Measurements from ENCODE around the gene IER2. TPM values are rescaled to one million over a fixed set of nuclear protein-coding genes. Genes with fewer than 3 reads are reported as not detected.

The IER2 gene
- total RNA-seq, 1 experiment from 2014 or later = 247 TPM

DNA sequence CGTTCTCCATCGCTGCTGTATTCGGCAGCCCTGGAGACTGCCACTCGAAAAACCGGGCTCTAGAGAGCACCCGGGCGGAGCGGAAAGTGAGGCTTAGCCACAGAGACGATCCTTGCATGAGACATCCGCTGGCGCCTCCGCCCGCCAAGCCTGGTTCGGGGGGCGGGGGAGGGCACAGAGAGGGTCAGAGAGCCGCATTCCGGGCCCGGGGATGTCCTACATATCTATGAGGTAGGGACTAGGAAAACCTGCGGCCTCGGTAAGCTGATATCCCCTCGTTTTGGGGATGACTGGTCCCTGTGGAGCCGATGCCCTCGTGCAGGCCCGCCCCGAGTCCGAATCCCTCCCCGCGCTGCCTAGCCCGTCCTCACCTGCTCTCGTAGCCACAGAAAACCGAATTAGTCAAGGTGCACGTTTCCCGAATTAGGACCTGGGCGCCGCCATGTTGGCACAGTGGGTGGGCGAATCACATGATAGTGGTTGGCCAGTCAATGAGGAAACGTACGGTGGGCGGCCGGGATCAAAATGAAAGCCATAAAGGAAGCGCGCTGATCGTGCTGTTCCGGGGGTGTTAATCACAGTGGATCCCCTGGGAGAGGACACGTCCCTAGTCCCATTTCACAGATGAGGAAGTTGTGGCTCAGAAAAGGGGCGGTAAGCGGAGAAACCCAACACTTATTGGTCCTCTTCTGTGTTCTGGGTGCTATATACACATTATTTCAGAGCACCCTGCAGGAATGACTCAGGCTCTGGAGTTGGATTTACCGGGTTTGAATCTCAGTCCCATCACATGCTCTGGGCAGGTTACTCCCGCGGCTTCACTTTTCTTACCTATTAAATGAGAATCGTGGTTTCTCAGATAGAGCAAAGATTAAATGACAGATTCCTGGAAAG, 33.7 kb upstream of the IER2 start, which contains the start of gene TRMT1:
Gene TRMT1, minus strand, starts transcription at position 459 of the 894 bp plus-strand sequence. Its CDS starts 341 bp downstream, at position 118.
- H2AFZ ChIP-seq (ENCODE audit: low read depth, low read length, poor library complexity, severe bottlenecking) = peak within 1 kb of the TSS; percentile 3
- DNase-seq (ENCODE audit: low read depth, low spot score) = peak; percentile 93
- ChIA-PET RAD21 (ENCODE audit: low non-redundant PET in 1 of 2, low total read pairs in 2 of 2, uncharacterized antibody in 2 of 2, unreplicated experiment in 2 of 2) (no interaction called here), POLR2A (interaction anchor here (1.0 to 1.8 kb wide), 3 partner anchors 36 to 39 kb away, joined by 3 to 16 read pairs (median 7); no protein-coding TSS in a partner anchor), CTCF (interaction anchor here (1.6 to 2.2 kb wide), 2 partner anchors 139 to 151 kb away, joined by 7 to 9 read pairs; no protein-coding TSS in a partner anchor)
- no peaks in the 10 kb centered on the region for H3K9me3 ChIP-seq (ENCODE audit: control insufficient read depth in 1 of 2, insufficient read depth in 1 of 2, low read depth in 1 of 2, low read length in 2 of 2)
- intact Hi-C loops (cut with micrococcal nuclease) = loop anchor here (2.0 to 5.0 kb wide), 2 partner anchors 34 to 146 kb away; partner anchors contain the start of genes IER2 and STX10
- H4K20me1 ChIP-seq (ENCODE audit: insufficient read depth) = peaks cover 12% of the 10 kb centered on the region; the same call in 1 of the 2 replicates
- peaks cover 21 to 39% of the 10 kb centered on the region in 2 experiments; a peak in 3 of 4 replicates for H3K4me1 ChIP-seq (ENCODE audit: control insufficient read depth in 1 of 2, insufficient read depth in 2 of 2, low read length in 2 of 2)
- peak; percentile 51 for ATAC-seq
- H3K79me2 ChIP-seq (ENCODE audit: insufficient read depth, low read length) = peaks cover 72% of the 10 kb centered on the region
- no peaks in the 10 kb centered on the region for H3K27me3 ChIP-seq (ENCODE audit: insufficient read depth, low read length)
- TSS peak; percentile 81 for BruUV-seq (replicated peaks)
- H3K9ac ChIP-seq (ENCODE audit: low read length) = peak within 1 kb of the TSS; percentile 98
- H3K27ac ChIP-seq (ENCODE audit: low read depth, low read length) = peak within 1 kb of the TSS; percentile 100
- H3K36me3 ChIP-seq (ENCODE audit: control insufficient read depth in 1 of 2, insufficient read depth in 2 of 2, low read length in 2 of 2) = peaks cover 9 to 35% of the 10 kb centered on the region in 2 experiments; a peak in 3 of 4 replicates
- H3K4me3 ChIP-seq (replicated peaks in 1 of 2; ENCODE audit: low read depth in 1 of 2, low read length in 2 of 2) = peak within 1 kb of the TSS; percentile 97 to 98
- H3K4me2 ChIP-seq (ENCODE audit: low read length) = peak within 1 kb of the TSS; percentile 91
- H3K9me2 ChIP-seq (ENCODE audit: insufficient read depth) = no peaks in the 10 kb centered on the region
- TF ChIP-seq EZH2phosphoT487 (IDR thresholded peaks at IDR 0.05; ENCODE audit: borderline replicate concordance) (no peak), REST (IDR thresholded peaks at IDR 0.05; ENCODE audit: low read depth) (no peak), SIN3A (IDR thresholded peaks at IDR 0.05; ENCODE audit: low read depth) (peak; percentile 99), ZBTB33 (IDR thresholded peaks at IDR 0.05; ENCODE audit: extremely low read depth, insufficient replicate concordance, low read length) (peak; percentile 85), ELF1 (IDR thresholded peaks at IDR 0.05; ENCODE audit: borderline replicate concordance, low read depth) (no peak; the same call in 1 of the 2 replicates), RAD21 (IDR thresholded peaks at IDR 0.05; ENCODE audit: low read depth) (0 out of 2 replicates have a peak, but pooled peaks have one; percentile 1), YY1 (IDR thresholded peaks at IDR 0.05; ENCODE audit: extremely low read depth, insufficient replicate concordance, low read depth, low read length) (peak; percentile 99), SRF (IDR thresholded peaks at IDR 0.05; ENCODE audit: low read depth) (no peak), FOSL1 (IDR thresholded peaks at IDR 0.05; ENCODE audit: low read depth) (no peak), TCF7L2 (IDR thresholded peaks at IDR 0.05; ENCODE audit: borderline replicate concordance, extremely low read depth, insufficient read depth, insufficient read length) (peak; percentile 68), CBX3 (IDR thresholded peaks at IDR 0.05; ENCODE audit: low read depth) (peak; percentile 96), EZH2 (IDR thresholded peaks at IDR 0.05) (no peak), ZNF274 (IDR thresholded peaks at IDR 0.05; ENCODE audit: low read depth, low read length) (no peak), JUND (IDR thresholded peaks at IDR 0.05) (no peak), MAX (IDR thresholded peaks at IDR 0.05) (peak; percentile 99), ZFX (IDR thresholded peaks at IDR 0.05) (peak; percentile 61; the same call in 1 of the 2 replicates)
- TF ChIP-seq, protein P1, sequence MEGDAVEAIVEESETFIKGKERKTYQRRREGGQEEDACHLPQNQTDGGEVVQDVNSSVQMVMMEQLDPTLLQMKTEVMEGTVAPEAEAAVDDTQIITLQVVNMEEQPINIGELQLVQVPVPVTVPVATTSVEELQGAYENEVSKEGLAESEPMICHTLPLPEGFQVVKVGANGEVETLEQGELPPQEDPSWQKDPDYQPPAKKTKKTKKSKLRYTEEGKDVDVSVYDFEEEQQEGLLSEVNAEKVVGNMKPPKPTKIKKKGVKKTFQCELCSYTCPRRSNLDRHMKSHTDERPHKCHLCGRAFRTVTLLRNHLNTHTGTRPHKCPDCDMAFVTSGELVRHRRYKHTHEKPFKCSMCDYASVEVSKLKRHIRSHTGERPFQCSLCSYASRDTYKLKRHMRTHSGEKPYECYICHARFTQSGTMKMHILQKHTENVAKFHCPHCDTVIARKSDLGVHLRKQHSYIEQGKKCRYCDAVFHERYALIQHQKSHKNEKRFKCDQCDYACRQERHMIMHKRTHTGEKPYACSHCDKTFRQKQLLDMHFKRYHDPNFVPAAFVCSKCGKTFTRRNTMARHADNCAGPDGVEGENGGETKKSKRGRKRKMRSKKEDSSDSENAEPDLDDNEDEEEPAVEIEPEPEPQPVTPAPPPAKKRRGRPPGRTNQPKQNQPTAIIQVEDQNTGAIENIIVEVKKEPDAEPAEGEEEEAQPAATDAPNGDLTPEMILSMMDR (IDR thresholded peaks at IDR 0.05 in 2 of 3, conservative IDR thresholded peaks at IDR 0.05 in 1 of 3; ENCODE audit: borderline replicate concordance in 1 of 3, insufficient read depth in 1 of 3, low read depth in 2 of 3, low read length in 2 of 3) = no peak

Data from HCT116 (cell line).